SK-N-SH (cell line): ENCODE results near the gene HK1. TPM values are rescaled to one million over a fixed set of nuclear protein-coding genes. Genes with fewer than 3 reads are reported as not detected.
A peak's percentile ranks its signal among the peaks of the same experiment; 100 is the strongest.
"Not testable (repeated sequence)": the region's sequence is repeated elsewhere in the genome, so short reads cannot be mapped to it uniquely, and the experiment has no call there.

Experiments
- CTCF ChIA-PET: fragments of 300-600, 350-600 bp; formaldehyde crosslinking; extraction: SDS; loops from one replicate; lab custom pipeline; 2021; lab: Yijun Ruan, JAX
- POLR2A ChIA-PET: fragments of 350-600 bp; sonication (Branson Sonifier 250); formaldehyde crosslinking; extraction: SDS; loops from one replicate; lab custom pipeline; 2020; ENCODE audit warnings: antibody characterized with exemption, inconsistent platforms; lab: Yijun Ruan, JAX
- DNase-seq: peaks from one replicate; pipeline ENCODE4 v3.0.0; 2012
- H2AFZ ChIP-seq: fragments of 200-600 bp; sonication (generic); 2 replicates; pipeline ENCODE4 v1.8.1; 2016; ENCODE audit warnings: antibody characterized with exemption, mild to moderate bottlenecking, low read depth
- H3F3A ChIP-seq: fragments of 200-600 bp; sonication (generic); replicated peaks from 2 replicates; pipeline ENCODE3; 2016; ENCODE audit warnings: antibody characterized with exemption, mild to moderate bottlenecking; ENCODE audit not compliant: insufficient read depth
- H3K27ac ChIP-seq, 2 experiments: fragments of 200-500 bp in 1 of 2; fragments of 200-600 bp in 1 of 2; sonication (Bioruptor generic) in 1 of 2; sonication (generic), shearing (Covaris generic) in 1 of 2; 2 replicates each; pipeline versions ENCODE4 v1.5.1 to v1.6.1; 2014 to 2016; ENCODE audit warnings: low read depth in 2 of 2, inconsistent platforms in 1 of 2, low read length in 1 of 2, mild to moderate bottlenecking in 1 of 2, mixed read lengths in 1 of 2
- H3K27me3 ChIP-seq: fragments of 200-600 bp; sonication (generic), shearing (Covaris generic); 2 replicates; pipeline ENCODE4 v1.6.1; 2016; ENCODE audit warnings: mixed run types; ENCODE audit not compliant: insufficient read depth
- H3K36me3 ChIP-seq, 2 experiments: fragments of 200-500 bp in 1 of 2; fragments of 200-600 bp in 1 of 2; sonication (Bioruptor generic) in 1 of 2; sonication (generic) in 1 of 2; replicated peaks in 1 of 2; 2 replicates each; pipeline versions ENCODE3 to v1.5.1; 2014 to 2016; ENCODE audit warnings: low read length in 1 of 2, mild to moderate bottlenecking in 1 of 2; ENCODE audit not compliant: insufficient read depth in 2 of 2, control insufficient read depth in 1 of 2
- H3K4me1 ChIP-seq, 2 experiments: fragments of 200-500 bp in 1 of 2; fragments of 200-600 bp in 1 of 2; sonication (Bioruptor generic) in 1 of 2; sonication (generic), shearing (Covaris generic) in 1 of 2; 2 replicates each; pipeline versions ENCODE4 v1.5.1 to v1.6.1; 2014 to 2016; ENCODE audit warnings: low read depth in 1 of 2, low read length in 1 of 2, mixed run types in 1 of 2; ENCODE audit not compliant: insufficient read depth in 2 of 2, control insufficient read depth in 1 of 2
- H3K4me2 ChIP-seq: fragments of 200-600 bp; sonication (generic), shearing (Covaris generic); 2 replicates; pipeline ENCODE4 v1.6.1; 2017; ENCODE audit warnings: mixed run types
- H3K4me3 ChIP-seq, 2 experiments: fragments of 200-500 bp in 1 of 2; fragments of 200-600 bp in 1 of 2; sonication (Bioruptor generic) in 1 of 2; sonication (generic), shearing (Covaris generic) in 1 of 2; 2 replicates each; pipeline versions ENCODE4 v1.5.1 to v1.8.1; 2014 to 2016; ENCODE audit warnings: low read depth in 2 of 2, inconsistent platforms in 1 of 2, low read length in 1 of 2, mild to moderate bottlenecking in 1 of 2, mixed read lengths in 1 of 2, moderate library complexity in 1 of 2
- H3K79me2 ChIP-seq: fragments of 200-600 bp; sonication (generic); 2 replicates; pipeline ENCODE4 v1.8.1; 2017; ENCODE audit warnings: mild to moderate bottlenecking; ENCODE audit not compliant: insufficient read depth
- H3K9ac ChIP-seq: fragments of 200-600 bp; sonication (generic); 2 replicates; pipeline ENCODE4 v1.6.1; 2017; ENCODE audit warnings: mixed run types
- H3K9me2 ChIP-seq: fragments of 200-600 bp; sonication (generic); 2 replicates; pipeline ENCODE4 v1.6.1; 2017; ENCODE audit warnings: mixed run types
- H3K9me3 ChIP-seq: fragments of 200-600 bp; sonication (generic); 2 replicates; pipeline ENCODE4 v1.6.1; 2017; ENCODE audit warnings: mixed run types, mild to moderate bottlenecking, moderate library complexity
- H4K20me1 ChIP-seq: fragments of 200-600 bp; sonication (generic); 2 replicates; pipeline ENCODE4 v1.6.1; 2017; ENCODE audit warnings: mild to moderate bottlenecking, mixed run types; ENCODE audit not compliant: insufficient read depth
- CHD2 ChIP-seq: fragments of 150-350 bp; IDR thresholded peaks from 2 replicates; pipeline ENCODE4 v1.6.1; 2018; ENCODE audit warnings: low read length; ENCODE audit not compliant: partially characterized antibody
- ELF1 ChIP-seq: IDR thresholded peaks from 2 replicates; pipeline ENCODE4 v1.4.0; 2012
- EZH2phosphoT487 ChIP-seq: fragments of 200-600 bp; sonication (generic); IDR thresholded peaks from 2 replicates; pipeline ENCODE4 v1.6.1; 2017; ENCODE audit warnings: low read depth, mixed run types, mild to moderate bottlenecking, antibody characterized with exemption, moderate library complexity, borderline replicate concordance
- FOXM1 ChIP-seq: IDR thresholded peaks from 2 replicates; pipeline ENCODE4 v1.4.0; 2012; ENCODE audit warnings: low read depth, mild to moderate bottlenecking
- GABPA ChIP-seq: IDR thresholded peaks from 2 replicates; pipeline ENCODE4 v1.4.0; 2012; ENCODE audit warnings: low read depth, mild to moderate bottlenecking
- JUND ChIP-seq: IDR thresholded peaks from 2 replicates; pipeline ENCODE4 v1.4.0; 2012
- MXI1 ChIP-seq: IDR thresholded peaks from 2 replicates; pipeline ENCODE4 v1.6.1; 2012; ENCODE audit warnings: mild to moderate bottlenecking, low read depth, low read length, improper control_type of control experiment
- PBX3 ChIP-seq: IDR thresholded peaks from 2 replicates; pipeline ENCODE4; 2012
- RFX5 ChIP-seq: IDR thresholded peaks from 2 replicates; pipeline ENCODE4 v1.6.1; 2012; ENCODE audit warnings: mild to moderate bottlenecking, improper control_type of control experiment, low read length
- RXRA ChIP-seq: IDR thresholded peaks from 2 replicates; pipeline ENCODE4 v1.4.0; 2012; ENCODE audit warnings: low read depth, mild to moderate bottlenecking, borderline replicate concordance
- SIN3A ChIP-seq: IDR thresholded peaks from 2 replicates; pipeline ENCODE4 v1.6.1; 2012; ENCODE audit warnings: low read depth, mild to moderate bottlenecking, low read length, moderate library complexity, borderline replicate concordance
- SMC3 ChIP-seq: IDR thresholded peaks from 2 replicates; pipeline ENCODE4 v1.6.1; 2012; ENCODE audit warnings: low read depth, low read length, improper control_type of control experiment
- TCF12 ChIP-seq: IDR thresholded peaks from 2 replicates; pipeline ENCODE4 v1.4.0; 2012
- YY1 ChIP-seq: IDR thresholded peaks from 2 replicates; pipeline ENCODE4 v1.4.0; 2012; ENCODE audit warnings: low read depth, mild to moderate bottlenecking
- WGBS: methylation state at CpG from one replicate; pipeline ENCODE4 v1.1.6; 2017; ENCODE audit warnings: low lambda C conversion rate; 5-methylcytosine and 5-hydroxymethylcytosine counted together
- polyA plus RNA-seq, 3 experiments: library from polyadenylated mRNA; depleted of rRNA; stranded (reverse); fragments of >200 nt; gene quantifications; 2 replicates each; pipeline ENCODE4 v1.2.3, GENCODE V29; 2012

Gene HK1
- polyA plus RNA-seq, 1 of the 3 experiments (the other 2 are of a cell fraction), result 38.7 TPM

DNA sequence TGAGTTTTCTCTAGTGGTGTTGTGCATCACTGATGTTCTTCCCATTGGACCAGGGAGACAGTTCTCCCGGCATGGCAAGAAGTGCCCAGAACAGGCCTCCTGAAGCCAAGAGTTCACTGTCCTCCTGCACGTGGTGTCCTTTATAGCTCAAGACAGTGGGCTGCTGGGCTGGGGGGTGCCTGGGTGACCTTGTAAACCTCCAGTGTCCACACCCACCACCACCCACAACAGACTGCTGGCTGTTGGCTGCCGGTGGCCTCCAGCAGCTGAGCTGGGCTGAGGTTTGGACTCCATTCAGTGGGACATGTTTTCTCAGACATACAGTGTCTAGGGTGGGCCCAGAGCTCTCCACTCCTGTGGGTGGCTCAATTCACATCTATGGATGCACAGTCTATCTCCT, 42.2 kb downstream of the HK1 start:
- CTCF ChIA-PET, result interaction anchor here (0.7 kb wide), 1 partner anchor 100 kb away, joined by 3 read pairs; the partner anchor contains the start of gene HKDC1
- Histone ChIP-seq H3K9ac (no peak overlapping the region), H3K27me3 (no peaks in the 10 kb centered on the region), H3K36me3 (no peaks in the 10 kb centered on the region), H4K20me1 (peaks cover 56% of the 10 kb centered on the region), H3F3A (peaks cover 7% of the 10 kb centered on the region), H3K79me2 (peaks cover 68% of the 10 kb centered on the region), H3K27ac (no peak overlapping the region), H2AFZ (no peak overlapping the region), H3K9me2 (no peaks in the 10 kb centered on the region), H3K4me2 (peak overlapping the region; percentile 97), H3K4me3 (peak overlapping the region; percentile 96 to 97; a peak in 3 of 4 replicates), H3K4me1 (peaks cover 22 to 45% of the 10 kb centered on the region in 2 experiments; a peak in 2 of 4 replicates), H3K9me3 (no peaks in the 10 kb centered on the region)
- no peak for TF ChIP-seq RXRA
- no peak for TF ChIP-seq CHD2
- TF ChIP-seq YY1, result no peak
- no peak for TF ChIP-seq RFX5
- no peak for TF ChIP-seq JUND
- TF ChIP-seq EZH2phosphoT487, result no peak
- TF ChIP-seq FOXM1, result no peak
- TF ChIP-seq ELF1, result no peak
- TF ChIP-seq GABPA, result no peak
- TF ChIP-seq PBX3, result no peak
- POLR2A ChIA-PET, result no interaction called here
- no peak for DNase-seq
- 92% methylated on average over 2 of the region's 3 CpGs for WGBS

GRCh38 chr10:69321039-69321715, 42.9 kb downstream of the HK1 start:
- H3F3A ChIP-seq, result peaks cover 7% of the 10 kb centered on the region
- no peaks in the 10 kb centered on the region for H3K9me3 ChIP-seq
- ChIA-PET POLR2A (no interaction called here), CTCF (no interaction called here)
- peaks cover 62% of the 10 kb centered on the region for H4K20me1 ChIP-seq
- H3K4me3 ChIP-seq, result no peak overlapping the region
- 79% methylated on average over 8 of the region's 10 CpGs for WGBS
- DNase-seq, result no peak
- H3K4me1 ChIP-seq, result peaks cover 22 to 48% of the 10 kb centered on the region in 2 experiments; a peak in 2 of 4 replicates
- H3K27me3 ChIP-seq, result no peaks in the 10 kb centered on the region
- TF ChIP-seq SMC3 (no peak), GABPA (no peak), YY1 (0 out of 2 replicates have a peak, but pooled peaks have one; percentile 33)
- TF ChIP-seq, all 33 proteins: peak for 1
- Histone ChIP-seq H3K27ac (peak overlapping the region in 1 of 2 experiments; percentile 7; a peak in 1 of 4 replicates), H3K9me2 (no peaks in the 10 kb centered on the region), H3K36me3 (no peaks in the 10 kb centered on the region), H3K4me2 (peak overlapping the region; percentile 97), H3K9ac (no peak overlapping the region), H3K79me2 (peaks cover 74% of the 10 kb centered on the region), H2AFZ (no peak overlapping the region)

GRCh38 chr10:69321865-69322264, 43.6 kb downstream of the HK1 start:
- no peak for TF ChIP-seq SIN3A
- TF ChIP-seq SMC3, result no peak
- no peak for TF ChIP-seq TCF12
- no peak for TF ChIP-seq MXI1
- no peak overlapping the region for H3K27ac ChIP-seq
- DNase-seq, result no peak
- POLR2A ChIA-PET, result no interaction called here
- H3K27me3 ChIP-seq, result no peaks in the 10 kb centered on the region
- peaks cover 81% of the 10 kb centered on the region for H3K79me2 ChIP-seq
- CTCF ChIA-PET, result no interaction called here
- H3K9me2 ChIP-seq, result no peaks in the 10 kb centered on the region
- no peak overlapping the region for H3K9ac ChIP-seq
- H3K9me3 ChIP-seq, result no peaks in the 10 kb centered on the region
- H4K20me1 ChIP-seq, result peaks cover 68% of the 10 kb centered on the region
- peak overlapping the region; percentile 97; the same call in 1 of the 2 replicates for H3K4me2 ChIP-seq
- H3F3A ChIP-seq, result peaks cover 3% of the 10 kb centered on the region
- no peak overlapping the region for H3K4me3 ChIP-seq
- no peaks in the 10 kb centered on the region for H3K36me3 ChIP-seq
- H2AFZ ChIP-seq, result no peak overlapping the region
- peaks cover 18 to 49% of the 10 kb centered on the region in 2 experiments; a peak in 3 of 4 replicates for H3K4me1 ChIP-seq
- WGBS, result 75% methylated on average over 5 of the region's 5 CpGs

- WGBS, result 94% methylated on average over 7 of the region's 7 CpGs
- H3F3A ChIP-seq, H3K9ac ChIP-seq, DNase-seq, H2AFZ ChIP-seq, H3K27ac ChIP-seq, H3K27me3 ChIP-seq, H3K4me3 ChIP-seq, H3K9me2 ChIP-seq, POLR2A ChIA-PET, H3K36me3 ChIP-seq, H3K4me2 ChIP-seq, H3K9me3 ChIP-seq: not testable (repeated sequence)
- CTCF ChIA-PET, result interaction anchor here (2.0 kb wide), 1 partner anchor 11 kb away, joined by 5 read pairs; no protein-coding TSS in a partner anchor
- Histone ChIP-seq H3K4me1 (peaks cover 19 to 47% of the 10 kb centered on the region in 2 experiments; a peak in 3 of 4 replicates), H3K79me2 (peaks cover 86% of the 10 kb centered on the region), H4K20me1 (peaks cover 73% of the 10 kb centered on the region)
Measured at GRCh38 chr10:69322346-69322745, 44.0 kb downstream of the HK1 start.
